Panc1 (cell line): ENCODE results near the gene SLC22A7. TPM values are rescaled to one million over a fixed set of nuclear protein-coding genes. Genes with fewer than 3 reads are reported as not detected.
"Not testable (repeated sequence)": the region's sequence is repeated elsewhere in the genome, so short reads cannot be mapped to it uniquely, and the experiment has no call there.

Experiments
- ATAC-seq: fragments of 200-7000 bp; cut with Tn5 transposase; 2 replicates; pipeline ENCODE4 v1.9.1; 2020; ENCODE audit warnings: mild to moderate bottlenecking, moderate library complexity
- BruUV-seq: library from RNA; stranded (reverse); fragments of 400-500 nt; replicated peaks from 2 replicates; lab custom pipeline; 2021; lab: Mats Ljungman, UMichigan
- CTCF ChIA-PET: fragments of 300-600 bp; sonication (Branson Sonifier 250); formaldehyde crosslinking; loops from one replicate; lab custom pipeline; 2022; ENCODE audit warnings: antibody characterized with exemption; lab: Charles Lee
- POLR2A ChIA-PET: fragments of 300-600 bp; sonication (Branson Sonifier 250); formaldehyde crosslinking; loops from one replicate; lab custom pipeline; 2022; ENCODE audit warnings: antibody characterized with exemption; lab: Charles Lee
- DNase-seq: peaks from one replicate; pipeline ENCODE4 v3.0.0-alpha.2; 2010; ENCODE audit warnings: low read depth, low spot score
- H3K27ac ChIP-seq: 2 replicates; pipeline ENCODE4 v1.5.1; 2011; ENCODE audit warnings: mild to moderate bottlenecking, low read length, inconsistent platforms
- H3K27me3 ChIP-seq: fragments of 200-500 bp; sonication (Bioruptor generic); 2 replicates; pipeline ENCODE4 v1.6.0; 2014; ENCODE audit warnings: low read length, inconsistent platforms; ENCODE audit not compliant: control insufficient read depth, insufficient read depth
- H3K36me3 ChIP-seq: fragments of 200-500 bp; sonication (Bioruptor generic); 2 replicates; pipeline ENCODE4 v1.5.1; 2014; ENCODE audit warnings: inconsistent platforms, mild to moderate bottlenecking, low read length, moderate library complexity; ENCODE audit not compliant: control insufficient read depth, insufficient read depth
- H3K4me1 ChIP-seq: 2 replicates; pipeline ENCODE4 v1.5.1; 2011; ENCODE audit warnings: inconsistent platforms, mild to moderate bottlenecking, low read length, moderate library complexity; ENCODE audit not compliant: control insufficient read depth, insufficient read depth
- H3K4me3 ChIP-seq, 2 experiments: 2 replicates each; pipeline ENCODE4 v1.5.1; 2011 to 2012; ENCODE audit warnings: low read depth in 2 of 2, low read length in 2 of 2, mild to moderate bottlenecking in 2 of 2, inconsistent platforms in 1 of 2, moderate library complexity in 1 of 2
- H3K9me3 ChIP-seq: fragments of 200-500 bp; sonication (Bioruptor generic); 2 replicates; pipeline ENCODE4 v1.5.1; 2014; ENCODE audit warnings: low read depth, mild to moderate bottlenecking, inconsistent platforms, low read length, moderate library complexity; ENCODE audit not compliant: control insufficient read depth, insufficient read depth
- POLR2AphosphoS5 ChIP-seq: IDR thresholded peaks from 2 replicates; pipeline ENCODE4 v1.6.1; 2012; ENCODE audit warnings: mild to moderate bottlenecking, low read depth, low read length, moderate library complexity
- SIN3A ChIP-seq: IDR thresholded peaks from 2 replicates; pipeline ENCODE4 v1.6.1; 2012; ENCODE audit warnings: low read depth, mild to moderate bottlenecking, low read length, moderate library complexity, borderline replicate concordance; ENCODE audit not compliant: insufficient read depth
- TCF7L2 ChIP-seq: IDR thresholded peaks from 2 replicates; pipeline ENCODE4 v1.6.1; 2011; ENCODE audit warnings: mild to moderate bottlenecking, low read depth, low read length, inconsistent platforms
- in situ Hi-C: cut with HindIII; loops from 2 replicates; pipeline ENCODE4 v1.10.0; 2016; ENCODE audit warnings: low sequenced_read_pairs, low pct_unique_long_range_greater_than_20kb
- intact Hi-C: fragments of 100-400 bp; cut with micrococcal nuclease; formaldehyde crosslinking; loops from one replicate; pipeline ENCODE4 v1.10.0; 2022; ENCODE audit not compliant: unreplicated experiment
- total RNA-seq: library from RNA; stranded (reverse); gene quantifications from one replicate; pipeline ENCODE4 v1.2.1, GENCODE V29; 2021; ENCODE audit not compliant: unreplicated experiment
- TF ChIP-seq, protein P1 (sequence below), 2 experiments: IDR thresholded peaks; 2 replicates each; pipeline ENCODE4 v1.6.1; 2011 to 2012; ENCODE audit warnings: low read depth in 2 of 2, control low read depth in 1 of 2, low read length in 1 of 2, mild to moderate bottlenecking in 1 of 2, moderate library complexity in 1 of 2; ENCODE audit not compliant: insufficient read depth in 1 of 2
- TF ChIP-seq, protein P2 (sequence below): fragments of 450-650 bp; IDR thresholded peaks from 2 replicates; pipeline ENCODE4 v1.5.1; 2017; ENCODE audit warnings: mild to moderate bottlenecking

SLC22A7 gene
- total RNA-seq, 1 experiment from 2014 or later = not detected

DNA sequence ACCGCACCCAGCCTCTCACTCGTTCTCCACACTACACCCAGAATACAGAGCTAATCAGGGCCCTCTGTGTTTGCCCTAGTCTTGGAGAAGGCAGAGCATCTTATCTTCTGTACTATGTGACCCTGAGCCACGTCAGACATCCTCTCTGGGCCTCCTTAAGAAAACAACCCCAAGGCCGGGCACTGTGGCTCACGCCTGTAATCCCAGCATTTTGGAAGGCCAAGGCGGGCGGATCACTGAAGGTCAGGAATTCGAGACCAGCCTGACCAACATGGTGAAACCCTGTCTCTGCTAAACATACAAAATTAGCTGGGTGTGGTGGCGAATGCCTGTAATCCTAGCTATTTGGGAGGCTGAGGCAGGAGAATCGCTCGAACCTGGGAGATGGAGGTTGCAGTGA is 4.9 kb downstream of the SLC22A7 start:
- H3K27me3 ChIP-seq, in situ Hi-C loops, H3K4me3 ChIP-seq, H3K4me1 ChIP-seq, H3K9me3 ChIP-seq, BruUV-seq, DNase-seq, intact Hi-C loops, POLR2A ChIA-PET, ATAC-seq, CTCF ChIA-PET, H3K27ac ChIP-seq, H3K36me3 ChIP-seq: not testable (repeated sequence)

DNA sequence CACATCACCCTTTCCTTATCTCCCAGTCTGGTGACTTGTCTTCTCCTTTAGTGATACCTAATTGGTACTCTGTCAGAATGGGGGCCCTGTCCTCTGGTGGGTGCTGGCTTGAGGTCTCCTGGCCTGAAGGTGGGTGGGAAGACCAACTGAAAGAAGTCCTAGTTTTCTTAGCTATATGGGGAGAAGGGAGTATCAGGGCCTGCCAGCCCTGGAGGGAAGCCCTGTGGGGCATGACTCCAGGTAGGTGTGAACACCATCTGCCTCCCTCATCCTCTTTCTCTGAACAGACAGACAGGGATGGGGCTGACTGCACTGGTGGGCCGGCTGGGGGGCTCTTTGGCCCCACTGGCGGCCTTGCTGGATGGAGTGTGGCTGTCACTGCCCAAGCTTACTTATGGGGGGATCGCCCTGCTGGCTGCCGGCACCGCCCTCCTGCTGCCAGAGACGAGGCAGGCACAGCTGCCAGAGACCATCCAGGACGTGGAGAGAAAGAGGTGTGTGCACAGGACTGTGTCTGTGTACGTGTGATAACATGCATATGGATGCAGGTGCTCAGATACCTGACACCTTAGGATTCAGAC is 5.8 kb downstream of the SLC22A7 start:
- ATAC-seq (no peak), DNase-seq (no peak)
- H3K36me3 ChIP-seq = no peaks in the 10 kb centered on the region
- H3K27ac ChIP-seq = no peak overlapping the region
- no peak overlapping the region for H3K4me3 ChIP-seq
- POLR2A ChIA-PET = no interaction called here
- no TSS peak for BruUV-seq
- TF ChIP-seq POLR2AphosphoS5 = no peak
- TF ChIP-seq TCF7L2 = no peak
- TF ChIP-seq SIN3A = no peak
- TF ChIP-seq, protein P1, sequence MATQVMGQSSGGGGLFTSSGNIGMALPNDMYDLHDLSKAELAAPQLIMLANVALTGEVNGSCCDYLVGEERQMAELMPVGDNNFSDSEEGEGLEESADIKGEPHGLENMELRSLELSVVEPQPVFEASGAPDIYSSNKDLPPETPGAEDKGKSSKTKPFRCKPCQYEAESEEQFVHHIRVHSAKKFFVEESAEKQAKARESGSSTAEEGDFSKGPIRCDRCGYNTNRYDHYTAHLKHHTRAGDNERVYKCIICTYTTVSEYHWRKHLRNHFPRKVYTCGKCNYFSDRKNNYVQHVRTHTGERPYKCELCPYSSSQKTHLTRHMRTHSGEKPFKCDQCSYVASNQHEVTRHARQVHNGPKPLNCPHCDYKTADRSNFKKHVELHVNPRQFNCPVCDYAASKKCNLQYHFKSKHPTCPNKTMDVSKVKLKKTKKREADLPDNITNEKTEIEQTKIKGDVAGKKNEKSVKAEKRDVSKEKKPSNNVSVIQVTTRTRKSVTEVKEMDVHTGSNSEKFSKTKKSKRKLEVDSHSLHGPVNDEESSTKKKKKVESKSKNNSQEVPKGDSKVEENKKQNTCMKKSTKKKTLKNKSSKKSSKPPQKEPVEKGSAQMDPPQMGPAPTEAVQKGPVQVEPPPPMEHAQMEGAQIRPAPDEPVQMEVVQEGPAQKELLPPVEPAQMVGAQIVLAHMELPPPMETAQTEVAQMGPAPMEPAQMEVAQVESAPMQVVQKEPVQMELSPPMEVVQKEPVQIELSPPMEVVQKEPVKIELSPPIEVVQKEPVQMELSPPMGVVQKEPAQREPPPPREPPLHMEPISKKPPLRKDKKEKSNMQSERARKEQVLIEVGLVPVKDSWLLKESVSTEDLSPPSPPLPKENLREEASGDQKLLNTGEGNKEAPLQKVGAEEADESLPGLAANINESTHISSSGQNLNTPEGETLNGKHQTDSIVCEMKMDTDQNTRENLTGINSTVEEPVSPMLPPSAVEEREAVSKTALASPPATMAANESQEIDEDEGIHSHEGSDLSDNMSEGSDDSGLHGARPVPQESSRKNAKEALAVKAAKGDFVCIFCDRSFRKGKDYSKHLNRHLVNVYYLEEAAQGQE (IDR thresholded peaks at IDR 0.05; ENCODE audit: insufficient read depth in 1 of 2, low read depth in 2 of 2, low read length in 1 of 2) = no peak
- TF ChIP-seq, protein P2, sequence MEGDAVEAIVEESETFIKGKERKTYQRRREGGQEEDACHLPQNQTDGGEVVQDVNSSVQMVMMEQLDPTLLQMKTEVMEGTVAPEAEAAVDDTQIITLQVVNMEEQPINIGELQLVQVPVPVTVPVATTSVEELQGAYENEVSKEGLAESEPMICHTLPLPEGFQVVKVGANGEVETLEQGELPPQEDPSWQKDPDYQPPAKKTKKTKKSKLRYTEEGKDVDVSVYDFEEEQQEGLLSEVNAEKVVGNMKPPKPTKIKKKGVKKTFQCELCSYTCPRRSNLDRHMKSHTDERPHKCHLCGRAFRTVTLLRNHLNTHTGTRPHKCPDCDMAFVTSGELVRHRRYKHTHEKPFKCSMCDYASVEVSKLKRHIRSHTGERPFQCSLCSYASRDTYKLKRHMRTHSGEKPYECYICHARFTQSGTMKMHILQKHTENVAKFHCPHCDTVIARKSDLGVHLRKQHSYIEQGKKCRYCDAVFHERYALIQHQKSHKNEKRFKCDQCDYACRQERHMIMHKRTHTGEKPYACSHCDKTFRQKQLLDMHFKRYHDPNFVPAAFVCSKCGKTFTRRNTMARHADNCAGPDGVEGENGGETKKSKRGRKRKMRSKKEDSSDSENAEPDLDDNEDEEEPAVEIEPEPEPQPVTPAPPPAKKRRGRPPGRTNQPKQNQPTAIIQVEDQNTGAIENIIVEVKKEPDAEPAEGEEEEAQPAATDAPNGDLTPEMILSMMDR = no peak
- H3K4me1 ChIP-seq = no peaks in the 10 kb centered on the region
- CTCF ChIA-PET = no interaction called here
- no peaks in the 10 kb centered on the region for H3K27me3 ChIP-seq
- no peaks in the 10 kb centered on the region for H3K9me3 ChIP-seq
- intact Hi-C loops = no loop called here
- in situ Hi-C loops = no loop called here

- Histone ChIP-seq H3K27ac (no peak overlapping the region), H3K4me3 (no peak overlapping the region), H3K4me1 (no peaks in the 10 kb centered on the region), H3K9me3 (no peaks in the 10 kb centered on the region), H3K27me3 (peaks cover 2% of the 10 kb centered on the region; the same call in 1 of the 2 replicates), H3K36me3 (no peaks in the 10 kb centered on the region)
- TF ChIP-seq POLR2AphosphoS5 (no peak), TCF7L2 (no peak), SIN3A (no peak)
- TF ChIP-seq, protein P2 = no peak
- BruUV-seq = no TSS peak
- ChIA-PET CTCF (no interaction called here), POLR2A (no interaction called here)
- ATAC-seq (no peak), DNase-seq (no peak)
- in situ Hi-C loops = no loop called here
- intact Hi-C loops = no loop called here
These were observed 6.3 kb downstream of the SLC22A7 start for GRCh38 chr6:43304361-43304760.
